ENCODE measurements around the gene ARHGEF25.
A peak's percentile ranks its signal among the peaks of the same experiment; 100 is the strongest.
"Not testable (repeated sequence)": the region's sequence is repeated elsewhere in the genome, so short reads cannot be mapped to it uniquely, and the experiment has no call there.

The ARHGEF25 gene

DNA sequence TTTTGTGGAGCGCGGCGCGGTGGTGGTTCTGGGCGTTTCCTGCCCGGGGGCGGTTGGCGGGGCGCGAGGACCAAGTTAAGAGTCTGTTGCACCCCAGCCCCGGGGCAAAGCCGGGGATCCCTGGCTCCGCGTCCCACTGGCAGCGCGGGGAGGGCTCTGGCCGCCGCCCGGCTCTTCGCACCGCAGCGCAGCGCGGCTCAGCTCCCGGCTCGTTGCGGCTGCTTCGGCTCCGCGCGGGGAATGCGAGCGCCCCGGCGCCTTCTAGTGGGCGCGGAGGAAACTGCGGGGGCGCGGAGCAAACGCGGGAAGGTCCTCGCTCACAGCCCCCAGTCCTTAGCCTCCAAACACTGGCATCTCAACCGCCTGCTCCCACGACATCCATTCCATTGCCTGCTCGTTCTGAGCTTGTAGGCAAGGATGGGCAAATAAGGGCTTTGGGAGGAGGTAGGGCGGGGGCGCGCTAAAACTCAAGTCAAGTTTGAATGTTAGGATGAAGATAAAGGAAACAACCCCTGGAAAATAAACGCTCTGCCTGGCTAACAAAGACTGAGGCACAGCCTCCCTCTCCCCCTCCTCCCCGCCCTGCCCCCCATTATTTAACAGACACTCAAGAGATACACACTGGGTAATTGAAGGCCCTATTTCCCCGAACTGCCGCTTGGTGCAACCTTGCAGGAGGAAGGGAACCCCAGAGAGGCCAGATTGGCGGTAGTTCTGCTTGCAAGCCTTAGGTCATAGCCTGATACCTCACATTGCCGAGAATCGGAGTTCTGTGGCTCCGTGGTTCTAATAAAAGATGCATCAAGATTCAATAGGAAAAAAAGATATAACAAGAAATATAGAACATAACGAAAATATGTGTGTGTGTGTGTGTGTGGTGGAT is 22.0 kb downstream of the ARHGEF25 start, which contains the start of gene B4GALNT1:
Gene B4GALNT1 (minus strand): TSS at position 244 of the 883 bp plus-strand sequence. CDS start 1,069 bp downstream, outside the sequence.
- Histone ChIP-seq H3K4ac (ENCODE audit: low read depth, low read length) (no peak within 1 kb of the TSS), H2AFZ (ENCODE audit: insufficient read depth, low read length, poor library complexity) (peak within 1 kb of the TSS; percentile 23), H2BK120ac (ENCODE audit: insufficient read depth, low read length, poor library complexity) (no peak within 1 kb of the TSS), H3K18ac (ENCODE audit: low read length) (peak within 1 kb of the TSS; percentile 68), H4K91ac (ENCODE audit: low read depth, low read length) (no peak within 1 kb of the TSS), H3K27ac (ENCODE audit: low read depth, low read length) (no peak within 1 kb of the TSS), H2BK12ac (ENCODE audit: low read length) (no peak within 1 kb of the TSS), H3K9ac (ENCODE audit: low read length) (no peak within 1 kb of the TSS), H3K79me1 (ENCODE audit: low read length) (no peaks in the 10 kb centered on the region), H3K4me2 (ENCODE audit: low read length) (peak within 1 kb of the TSS; percentile 84), H4K12ac (ENCODE audit: low read depth, low read length) (no peak within 1 kb of the TSS), H3K4me3 (ENCODE audit: low read depth, low read length) (peak within 1 kb of the TSS; percentile 17), H3K9me3 (ENCODE audit: insufficient read depth, low read depth, low read length) (peaks cover 16% of the 10 kb centered on the region), H3K4me1 (ENCODE audit: control insufficient read depth in 1 of 2, insufficient read depth in 2 of 2, low read length in 2 of 2) (no peaks in the 10 kb centered on the region), H3K14ac (ENCODE audit: low read length) (no peak within 1 kb of the TSS), H3K36me3 (ENCODE audit: control insufficient read depth in 1 of 2, insufficient read depth in 2 of 2, low read length in 2 of 2) (no peaks in the 10 kb centered on the region), H3K27me3 (ENCODE audit: insufficient read depth, low read length) (peaks cover 47% of the 10 kb centered on the region), H3K23ac (ENCODE audit: low read length) (no peak within 1 kb of the TSS), H3K79me2 (ENCODE audit: control insufficient read depth, insufficient read depth, low read length, poor library complexity) (peaks cover 2% of the 10 kb centered on the region), H2AK5ac (ENCODE audit: low read length) (no peak within 1 kb of the TSS), H4K8ac (ENCODE audit: low read depth, low read length) (no peak within 1 kb of the TSS), H2BK5ac (ENCODE audit: low read depth, low read length, poor library complexity) (no peak within 1 kb of the TSS)
- DNase-seq, result peak; percentile 42 to 80
- WGBS (ENCODE audit: extremely low coverage, insufficient coverage, insufficient read length), result 100% methylated on average over 1 of the region's 58 CpGs

- H3K9ac ChIP-seq (ENCODE audit: low read length); H3K4me3 ChIP-seq (ENCODE audit: low read depth, low read length); H2BK120ac ChIP-seq (ENCODE audit: insufficient read depth, low read length, poor library complexity); H4K12ac ChIP-seq (ENCODE audit: low read depth, low read length); H3K4me2 ChIP-seq (ENCODE audit: low read length); H2AK5ac ChIP-seq (ENCODE audit: low read length); H4K91ac ChIP-seq (ENCODE audit: low read depth, low read length); H3K79me1 ChIP-seq (ENCODE audit: low read length); H3K14ac ChIP-seq (ENCODE audit: low read length); H3K23ac ChIP-seq (ENCODE audit: low read length); H3K18ac ChIP-seq (ENCODE audit: low read length); H3K4ac ChIP-seq (ENCODE audit: low read depth, low read length); H3K79me2 ChIP-seq (ENCODE audit: control insufficient read depth, insufficient read depth, low read length, poor library complexity); H2BK12ac ChIP-seq (ENCODE audit: low read length); H3K4me1 ChIP-seq (ENCODE audit: control insufficient read depth in 1 of 2, insufficient read depth in 2 of 2, low read length in 2 of 2); H2AFZ ChIP-seq (ENCODE audit: insufficient read depth, low read length, poor library complexity); H3K27ac ChIP-seq (ENCODE audit: low read depth, low read length); H3K36me3 ChIP-seq (ENCODE audit: control insufficient read depth in 1 of 2, insufficient read depth in 2 of 2, low read length in 2 of 2); H4K8ac ChIP-seq (ENCODE audit: low read depth, low read length); H2BK5ac ChIP-seq (ENCODE audit: low read depth, low read length, poor library complexity); DNase-seq; H3K9me3 ChIP-seq (ENCODE audit: insufficient read depth, low read depth, low read length): not testable (repeated sequence)
- no CpG with 5 or more reads among the region's 9 CpGs for WGBS (ENCODE audit: extremely low coverage, insufficient coverage, insufficient read length)
- peaks cover 17% of the 10 kb centered on the region for H3K27me3 ChIP-seq (ENCODE audit: insufficient read depth, low read length)
Observed at GRCh38 chr12:57636731-57637130, 25.5 kb downstream of the ARHGEF25 start.

DNA sequence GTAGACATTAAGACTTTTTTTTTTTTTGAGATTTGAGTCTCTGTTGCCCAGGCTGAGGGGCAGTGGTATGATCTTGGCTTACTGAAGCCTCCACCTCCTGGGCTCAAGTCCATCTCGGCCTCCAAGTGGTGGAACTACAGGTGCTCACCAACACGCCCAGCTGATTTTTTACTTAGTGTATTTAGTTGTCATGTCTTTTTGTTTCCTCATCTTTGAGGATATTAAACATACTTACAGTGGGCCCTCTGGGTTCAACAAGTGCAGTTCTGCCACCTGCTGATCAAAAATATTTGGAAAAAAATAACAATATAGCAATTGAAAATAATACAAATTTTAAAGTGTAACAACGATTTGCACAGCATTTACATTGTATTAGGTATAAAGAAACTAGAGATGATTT is 26.1 kb downstream of the ARHGEF25 start:
- no peak overlapping the region for H3K27ac ChIP-seq (ENCODE audit: low read depth, low read length)
- H2AK5ac ChIP-seq (ENCODE audit: low read length), result no peak overlapping the region
- no CpG with 5 or more reads among the region's 3 CpGs for WGBS (ENCODE audit: extremely low coverage, insufficient coverage, insufficient read length)
- no peaks in the 10 kb centered on the region for H3K4me1 ChIP-seq (ENCODE audit: control insufficient read depth in 1 of 2, insufficient read depth in 2 of 2, low read length in 2 of 2)
- no peak overlapping the region for H3K4ac ChIP-seq (ENCODE audit: low read depth, low read length)
- no peak overlapping the region for H2BK5ac ChIP-seq (ENCODE audit: low read depth, low read length, poor library complexity)
- H3K36me3 ChIP-seq (ENCODE audit: control insufficient read depth in 1 of 2, insufficient read depth in 2 of 2, low read length in 2 of 2), result no peaks in the 10 kb centered on the region
- H2BK120ac ChIP-seq (ENCODE audit: insufficient read depth, low read length, poor library complexity), result no peak overlapping the region
- no peak overlapping the region for H4K91ac ChIP-seq (ENCODE audit: low read depth, low read length)
- no peak overlapping the region for H4K8ac ChIP-seq (ENCODE audit: low read depth, low read length)
- DNase-seq, result no peak
- H4K12ac ChIP-seq (ENCODE audit: low read depth, low read length), result no peak overlapping the region
- no peak overlapping the region for H3K18ac ChIP-seq (ENCODE audit: low read length)
- H3K4me2 ChIP-seq (ENCODE audit: low read length), result no peak overlapping the region
- H2BK12ac ChIP-seq (ENCODE audit: low read length), result no peak overlapping the region
- peaks cover 10% of the 10 kb centered on the region for H3K27me3 ChIP-seq (ENCODE audit: insufficient read depth, low read length)
- H3K9ac ChIP-seq (ENCODE audit: low read length), result no peak overlapping the region
- H3K14ac ChIP-seq (ENCODE audit: low read length), result no peak overlapping the region
- H3K79me2 ChIP-seq (ENCODE audit: control insufficient read depth, insufficient read depth, low read length, poor library complexity), result peaks cover 2% of the 10 kb centered on the region
- H3K9me3 ChIP-seq (ENCODE audit: insufficient read depth, low read depth, low read length), result peaks cover 2% of the 10 kb centered on the region
- no peak overlapping the region for H3K4me3 ChIP-seq (ENCODE audit: low read depth, low read length)
- H3K23ac ChIP-seq (ENCODE audit: low read length), result no peak overlapping the region
- no peaks in the 10 kb centered on the region for H3K79me1 ChIP-seq (ENCODE audit: low read length)
- H2AFZ ChIP-seq (ENCODE audit: insufficient read depth, low read length, poor library complexity), result no peak overlapping the region

DNA sequence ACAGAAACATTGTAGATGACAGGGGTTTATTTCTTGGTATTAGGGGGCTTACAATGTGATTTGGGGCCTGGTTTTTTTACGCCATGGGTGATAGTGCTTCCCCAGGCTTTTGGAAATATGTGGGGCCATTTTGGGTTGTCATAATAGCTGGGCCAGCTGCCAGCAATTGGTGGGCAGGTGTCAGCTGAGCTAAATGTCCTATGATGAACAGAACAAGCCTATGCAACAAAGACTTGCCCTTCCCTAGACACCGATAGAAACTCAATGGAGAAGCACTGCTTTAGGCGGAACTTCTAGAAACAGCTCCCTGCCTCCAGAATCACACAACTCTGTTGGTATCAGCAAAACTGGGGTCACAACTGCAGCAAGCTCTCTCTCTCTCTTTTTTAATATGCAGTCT is 26.9 kb downstream of the ARHGEF25 start:
- H3K27me3 ChIP-seq (ENCODE audit: insufficient read depth, low read length), result peaks cover 4% of the 10 kb centered on the region
- no peak overlapping the region for H3K23ac ChIP-seq (ENCODE audit: low read length)
- no peak overlapping the region for H4K8ac ChIP-seq (ENCODE audit: low read depth, low read length)
- DNase-seq, result no peak
- no peak overlapping the region for H3K27ac ChIP-seq (ENCODE audit: low read depth, low read length)
- no peak overlapping the region for H2AFZ ChIP-seq (ENCODE audit: insufficient read depth, low read length, poor library complexity)
- H3K79me1 ChIP-seq (ENCODE audit: low read length), result no peaks in the 10 kb centered on the region
- no peak overlapping the region for H3K4me2 ChIP-seq (ENCODE audit: low read length)
- H4K91ac ChIP-seq (ENCODE audit: low read depth, low read length), result no peak overlapping the region
- no CpG with 5 or more reads among the region's 3 CpGs for WGBS (ENCODE audit: extremely low coverage, insufficient coverage, insufficient read length)
- no peak overlapping the region for H2BK120ac ChIP-seq (ENCODE audit: insufficient read depth, low read length, poor library complexity)
- H3K9me3 ChIP-seq (ENCODE audit: insufficient read depth, low read depth, low read length), result peaks cover 3% of the 10 kb centered on the region
- no peak overlapping the region for H3K14ac ChIP-seq (ENCODE audit: low read length)
- no peak overlapping the region for H2AK5ac ChIP-seq (ENCODE audit: low read length)
- H2BK5ac ChIP-seq (ENCODE audit: low read depth, low read length, poor library complexity), result no peak overlapping the region
- no peak overlapping the region for H3K4ac ChIP-seq (ENCODE audit: low read depth, low read length)
- H3K9ac ChIP-seq (ENCODE audit: low read length), result no peak overlapping the region
- H3K4me1 ChIP-seq (ENCODE audit: control insufficient read depth in 1 of 2, insufficient read depth in 2 of 2, low read length in 2 of 2), result no peaks in the 10 kb centered on the region
- H3K4me3 ChIP-seq (ENCODE audit: low read depth, low read length), result no peak overlapping the region
- H3K36me3 ChIP-seq (ENCODE audit: control insufficient read depth in 1 of 2, insufficient read depth in 2 of 2, low read length in 2 of 2), result no peaks in the 10 kb centered on the region
- no peak overlapping the region for H4K12ac ChIP-seq (ENCODE audit: low read depth, low read length)
- no peaks in the 10 kb centered on the region for H3K79me2 ChIP-seq (ENCODE audit: control insufficient read depth, insufficient read depth, low read length, poor library complexity)
- no peak overlapping the region for H3K18ac ChIP-seq (ENCODE audit: low read length)
- H2BK12ac ChIP-seq (ENCODE audit: low read length), result no peak overlapping the region
